Measurements from ENCODE around the gene ZMYND8.
"Not testable (repeated sequence)": the region's sequence is repeated elsewhere in the genome, so short reads cannot be mapped to it uniquely, and the experiment has no call there.

ZMYND8 gene

DNA sequence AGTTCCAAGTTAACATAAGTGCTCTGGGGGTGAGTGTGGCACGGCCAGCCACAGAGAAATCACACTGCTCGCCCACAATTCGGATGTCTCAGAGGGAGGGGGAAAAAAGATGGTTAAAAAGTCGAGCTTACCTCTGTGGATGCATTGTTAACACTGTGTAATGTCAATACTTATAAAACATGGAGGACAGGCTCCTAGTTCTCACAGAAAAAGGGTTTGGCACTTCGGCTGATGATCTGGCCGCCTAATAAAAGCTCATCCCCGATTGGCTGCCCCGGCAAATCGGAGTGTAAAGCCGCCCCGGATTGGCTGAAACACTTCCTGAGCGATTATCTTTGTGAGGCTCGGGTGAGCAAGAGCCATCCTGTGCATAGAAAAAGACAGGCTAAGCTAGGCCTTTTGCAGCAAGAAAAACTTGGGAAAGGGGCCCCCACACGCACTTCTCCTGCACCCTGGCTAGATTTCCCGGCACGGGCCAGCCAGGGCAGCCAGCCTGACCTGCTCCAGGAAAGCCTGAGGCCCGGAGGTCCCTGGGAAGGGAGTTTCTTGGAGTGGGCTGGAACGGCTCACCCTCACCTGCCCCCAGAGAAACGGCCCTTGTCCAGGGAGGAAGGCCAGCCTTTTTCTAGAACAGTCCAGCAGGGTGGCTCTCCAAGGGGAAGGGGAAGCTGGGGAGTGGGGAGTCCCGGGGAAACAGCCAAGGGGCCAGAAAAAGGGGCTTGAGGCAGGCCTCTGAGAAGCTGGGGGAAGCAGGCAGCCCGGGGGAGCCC is at the start of gene ZMYND8:
ZMYND8 (minus strand) TSS at position 174 of the 770 bp plus-strand sequence; CDS start at position 145, 29 bp downstream.
- DNase-seq, result peak; percentile 93

DNA sequence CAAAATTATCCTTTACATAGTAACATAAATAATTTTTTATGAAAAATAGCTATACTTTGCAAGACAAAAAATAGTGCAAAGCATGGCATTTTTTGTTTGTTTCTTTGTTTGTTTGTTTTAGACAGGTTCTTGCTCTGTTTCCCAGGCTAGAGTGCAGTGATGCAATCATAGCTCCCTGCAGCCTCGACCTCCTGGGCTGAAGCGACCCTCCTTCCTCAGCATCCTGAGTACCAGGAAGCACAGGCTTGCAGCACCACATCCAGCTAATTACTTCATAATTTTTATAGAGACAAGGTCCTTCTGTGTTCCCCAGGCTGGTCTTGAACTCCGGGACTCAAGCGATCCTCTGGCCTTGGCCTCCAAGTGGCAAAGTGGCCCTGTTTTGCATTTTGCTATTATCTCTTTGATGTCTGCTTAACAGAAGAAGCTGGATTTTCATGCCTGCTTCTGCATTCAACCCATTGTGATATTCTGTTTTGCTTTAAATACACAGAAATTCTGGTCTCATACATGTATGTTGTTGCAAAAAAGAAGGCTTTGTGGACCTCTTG is 49.4 kb upstream of the ZMYND8 start:
- no peak for DNase-seq

DNA sequence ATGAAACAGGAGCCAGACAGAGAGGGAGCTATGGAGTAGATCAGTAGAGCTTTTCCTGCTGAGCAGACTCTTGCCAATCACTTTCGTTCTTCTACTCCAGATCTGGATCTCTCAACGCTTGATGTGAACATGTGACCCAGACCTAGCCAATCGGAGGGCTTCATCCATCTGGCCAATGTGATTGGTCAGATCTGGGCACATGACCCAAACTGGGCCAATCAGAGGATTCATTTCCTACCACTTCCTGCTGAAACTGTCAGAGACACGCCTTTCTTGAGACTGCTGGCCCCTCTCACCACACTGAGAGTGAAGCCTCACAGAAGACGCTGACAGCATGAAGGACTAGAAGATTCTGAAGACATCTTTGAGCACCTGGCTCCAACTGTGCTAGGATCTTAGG is 44.2 kb upstream of the ZMYND8 start:
- DNase-seq, result no peak

DNA sequence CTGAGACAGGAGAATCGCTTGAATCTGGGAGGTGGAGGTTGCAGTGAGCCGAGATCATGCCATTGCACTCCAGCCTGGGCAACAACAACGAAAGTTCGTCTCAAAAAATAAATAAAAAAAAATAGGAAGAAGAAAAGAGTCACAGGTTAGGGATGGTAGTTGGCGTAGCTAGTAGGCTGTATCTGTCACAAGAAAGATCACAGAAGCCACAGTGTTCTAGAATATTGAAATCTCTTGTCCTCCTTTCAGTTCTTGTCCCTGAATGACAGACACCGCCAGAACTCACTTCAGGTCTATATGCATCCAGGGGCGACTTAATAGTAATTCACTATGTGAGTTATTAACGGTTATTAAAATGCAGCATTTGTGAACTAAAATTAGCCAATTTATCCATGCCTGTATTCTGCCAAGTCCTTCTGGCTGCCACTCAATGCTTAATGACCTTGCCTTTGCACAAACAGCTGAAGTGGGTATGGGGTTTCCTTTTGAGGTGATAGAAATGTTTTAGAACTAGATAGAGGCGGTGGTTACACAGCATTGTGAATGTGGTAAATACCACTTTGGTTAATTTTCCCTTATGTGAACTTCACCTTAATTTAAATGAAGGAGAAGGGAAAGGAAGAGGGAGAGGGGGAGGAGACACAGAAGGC is 41.3 kb upstream of the ZMYND8 start:
- no peak for DNase-seq

DNA sequence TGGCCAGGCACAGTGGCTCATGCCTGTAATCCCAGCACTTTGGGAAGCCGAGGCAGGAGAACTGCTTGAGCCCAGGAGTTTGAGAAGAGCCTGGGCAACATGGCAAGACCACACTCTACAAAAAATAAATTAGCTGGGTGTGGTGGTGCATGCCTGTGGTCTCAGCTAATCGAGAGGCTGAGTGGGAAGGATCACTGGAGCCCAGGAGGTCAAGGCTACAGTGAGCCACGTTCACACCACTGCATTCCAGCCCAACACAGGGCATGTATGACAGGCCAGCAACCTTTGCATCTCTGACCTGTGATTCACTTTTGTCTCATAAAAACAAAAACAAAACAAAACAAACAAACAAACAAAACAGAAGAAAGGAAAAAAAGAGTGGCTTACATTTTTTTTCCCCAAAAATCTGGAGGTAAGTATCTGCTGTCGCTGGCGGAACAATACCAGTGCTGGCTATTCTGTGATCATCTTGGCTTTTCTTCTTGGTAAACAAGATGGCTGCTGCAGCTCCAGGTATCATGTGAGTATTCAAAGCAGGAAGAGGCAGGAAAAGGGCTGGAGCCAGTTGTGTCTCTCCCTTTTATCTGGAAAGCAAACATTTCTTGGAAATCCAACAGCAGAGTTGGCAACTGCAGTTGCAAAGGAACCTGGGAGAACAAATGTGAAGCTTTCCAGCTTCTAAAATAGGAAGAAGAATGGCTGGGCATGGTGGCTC is 40.4 kb upstream of the ZMYND8 start:
- DNase-seq, result no peak

DNA sequence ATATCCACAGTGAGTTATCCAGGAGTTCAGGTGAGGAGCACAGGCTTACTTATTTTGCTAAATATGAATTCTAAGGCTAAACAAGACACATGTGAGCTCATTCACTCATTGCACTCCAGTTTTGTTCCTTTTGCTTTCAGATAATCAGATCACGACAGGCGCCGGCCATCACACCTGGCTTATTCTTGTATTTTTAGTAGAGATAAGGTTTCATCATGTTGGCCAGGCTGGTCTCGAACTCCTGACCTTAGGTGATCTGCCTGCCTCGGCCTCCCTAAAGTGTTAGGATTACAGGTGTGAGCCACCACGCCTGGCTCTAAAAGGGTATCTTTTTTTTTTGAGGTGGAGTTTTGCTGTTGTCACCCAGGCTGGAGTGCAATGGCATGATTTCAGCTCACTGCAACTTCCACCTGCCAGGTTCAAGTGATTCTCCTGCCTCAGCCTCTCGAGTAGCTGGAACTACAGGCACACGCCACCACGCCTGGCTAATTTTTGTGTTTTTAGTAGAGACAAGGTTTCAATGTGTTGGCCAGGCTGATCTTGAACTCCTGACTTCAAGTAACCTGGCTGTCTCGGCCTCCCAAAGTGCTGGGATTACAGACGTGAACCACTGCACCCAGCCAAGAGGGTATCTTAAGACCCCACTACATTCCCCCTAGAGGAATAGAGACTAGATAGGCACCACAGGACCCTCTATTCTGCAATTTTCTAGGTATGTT is 37.5 kb upstream of the ZMYND8 start:
- not testable (repeated sequence) for DNase-seq

DNA sequence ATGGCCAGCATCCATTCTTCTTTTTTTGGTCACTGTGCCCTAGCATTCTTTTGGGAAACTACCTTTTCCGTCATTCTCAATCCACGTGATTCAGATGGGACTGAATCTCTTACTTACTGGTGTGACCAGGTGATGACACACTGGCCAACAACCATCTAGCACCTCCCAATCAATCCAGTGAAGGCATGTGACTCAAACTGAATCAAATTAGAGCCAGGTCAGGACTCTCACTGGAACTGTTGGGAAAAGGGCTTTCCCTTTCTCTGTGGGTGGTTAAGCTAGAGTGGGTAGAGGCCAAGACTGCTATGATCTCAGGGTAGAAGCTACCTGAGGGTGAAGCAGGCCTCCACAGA is 36.2 kb upstream of the ZMYND8 start:
- DNase-seq, result no peak

DNA sequence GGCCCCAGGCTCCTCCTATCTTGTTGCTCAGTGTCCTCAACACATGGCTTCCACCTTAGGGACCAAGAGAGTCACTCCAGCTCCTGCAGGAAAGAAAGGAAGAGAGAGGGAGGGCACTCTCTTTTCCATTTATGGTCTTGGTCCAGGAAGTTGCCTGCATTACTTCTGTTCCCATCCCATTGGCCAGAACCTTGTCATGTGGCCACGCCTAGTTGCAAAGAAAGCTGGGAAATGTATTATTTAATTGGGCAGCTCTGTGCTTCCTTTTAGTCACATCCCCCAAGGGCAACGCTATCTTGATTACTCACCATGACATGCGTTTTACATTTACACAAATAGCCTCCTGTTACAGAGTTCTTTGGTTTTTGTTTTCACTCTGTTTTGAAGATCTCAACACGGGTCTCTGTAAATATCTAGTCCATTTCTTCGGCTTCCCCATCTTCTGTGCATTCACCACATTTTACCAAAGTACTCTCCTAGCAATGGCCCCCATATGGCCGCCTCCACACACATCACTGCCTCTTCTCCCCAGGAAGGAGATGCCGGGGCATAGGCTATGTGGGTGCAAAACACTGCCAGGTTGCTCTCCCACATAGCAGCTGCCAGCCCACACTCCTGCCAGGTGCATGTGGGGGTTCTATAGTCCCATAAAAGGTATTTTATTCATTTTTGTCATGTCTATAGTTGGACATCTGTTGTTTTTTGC is 35.7 kb upstream of the ZMYND8 start:
- peak; percentile 19 for DNase-seq

DNA sequence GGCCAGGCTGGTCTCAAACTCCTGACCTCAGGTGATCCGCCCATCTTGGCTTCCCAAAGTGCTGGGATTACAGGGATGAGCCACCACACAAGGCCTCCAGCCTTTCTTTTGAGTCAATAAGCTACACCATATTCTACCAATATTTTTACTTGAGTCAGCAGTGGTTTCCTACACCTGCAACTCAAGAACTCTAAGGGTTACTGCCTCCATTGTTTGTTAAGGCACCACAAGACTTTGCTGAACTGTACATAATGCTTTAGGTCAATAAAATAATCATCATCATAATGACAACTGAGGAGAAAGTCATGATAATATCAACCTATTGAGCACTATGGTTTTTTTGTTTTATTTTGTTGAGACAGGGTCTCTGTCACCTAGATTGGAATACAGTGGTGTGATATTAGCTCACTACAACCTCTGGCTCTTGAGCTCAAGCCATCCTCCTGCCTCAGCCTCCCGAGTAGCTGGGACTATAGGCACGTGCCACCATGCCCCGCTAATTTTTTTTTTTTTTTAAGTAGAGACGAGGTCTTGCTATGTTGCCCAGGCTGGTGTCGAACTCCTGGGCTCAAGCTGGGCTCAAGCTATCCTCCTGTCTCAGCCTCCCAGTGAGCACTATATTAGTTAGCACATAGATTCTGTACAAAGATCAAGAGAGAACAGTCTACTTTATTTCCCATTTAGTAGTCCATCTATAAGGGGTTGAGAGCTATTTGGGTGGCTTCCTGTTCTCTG is 34.9 kb upstream of the ZMYND8 start:
- DNase-seq, result no peak

DNA sequence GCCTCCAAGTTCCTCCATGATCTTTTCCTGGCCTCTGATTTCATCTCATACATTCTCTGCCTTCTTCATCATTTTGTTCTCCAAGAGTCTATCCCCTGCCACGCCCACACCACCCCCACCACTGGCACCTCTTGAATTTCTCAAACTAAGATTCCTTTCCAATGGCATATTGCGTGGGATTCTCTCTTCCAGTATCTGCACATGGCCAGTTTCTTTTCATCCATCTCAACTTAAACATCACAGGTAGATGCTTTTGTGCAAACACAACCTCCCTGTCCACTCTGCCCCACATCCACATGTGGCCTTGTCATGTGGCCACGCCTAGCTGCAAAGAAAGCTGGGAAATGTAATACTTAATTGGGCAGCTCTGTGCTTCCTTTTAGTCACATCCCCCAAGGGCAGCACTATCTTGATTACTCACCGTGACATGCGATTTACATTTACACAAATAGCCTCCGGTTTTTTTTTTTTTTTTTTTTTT is 33.4 kb upstream of the ZMYND8 start:
- peak; percentile 51 for DNase-seq

DNA sequence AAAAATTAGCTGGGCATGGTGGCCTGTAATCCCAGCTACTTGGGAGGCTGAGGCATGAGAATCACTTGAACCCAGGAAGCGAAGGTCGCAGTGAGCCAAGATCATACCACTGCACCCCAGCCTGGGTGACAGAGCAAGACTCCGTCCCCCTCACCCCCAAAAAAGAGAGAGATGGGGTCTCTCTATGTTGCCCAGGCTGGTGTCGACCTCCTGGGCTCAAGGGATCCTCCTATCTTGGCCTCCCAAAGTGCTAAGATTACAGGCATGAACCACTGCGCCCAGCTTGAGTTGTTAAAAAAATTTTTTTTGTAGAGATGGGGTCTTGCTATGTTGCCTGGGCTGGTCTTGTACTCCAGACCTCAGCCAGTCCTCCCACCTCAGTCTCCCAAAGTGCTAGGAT is 29.5 kb upstream of the ZMYND8 start:
- not testable (repeated sequence) for DNase-seq

DNA sequence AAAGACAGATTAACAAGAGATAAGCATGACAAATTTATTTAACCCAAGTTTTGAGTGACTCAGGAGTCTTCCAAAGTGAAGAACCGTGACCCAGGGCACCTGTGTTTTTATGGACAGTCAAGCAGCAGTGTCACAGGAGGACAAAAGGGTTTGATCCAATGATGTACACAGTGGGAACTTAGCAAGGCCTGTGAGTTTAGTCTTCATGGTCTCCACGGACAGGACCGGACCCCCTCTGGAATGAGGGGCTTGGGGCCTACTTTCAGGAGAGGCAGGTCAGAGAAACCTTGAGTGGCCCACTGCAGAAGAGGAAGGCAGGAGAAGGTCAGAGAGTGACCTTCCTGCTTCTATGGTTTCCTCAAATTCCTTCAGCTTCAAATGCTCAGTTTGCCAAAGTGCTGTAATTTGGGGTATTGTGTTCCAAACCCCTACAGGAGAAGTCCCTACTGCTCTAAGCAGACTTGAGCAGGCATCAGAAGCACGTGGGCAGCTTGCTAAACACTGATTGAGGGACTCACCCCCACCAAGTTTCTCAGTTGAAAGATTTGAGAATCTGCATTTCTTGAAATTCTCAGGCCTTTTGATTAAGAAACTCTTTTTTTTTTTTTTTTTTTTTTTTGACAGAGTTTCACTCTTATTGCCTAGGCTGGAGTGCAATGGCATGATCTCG is 26.4 kb upstream of the ZMYND8 start:
- no peak for DNase-seq

DNA sequence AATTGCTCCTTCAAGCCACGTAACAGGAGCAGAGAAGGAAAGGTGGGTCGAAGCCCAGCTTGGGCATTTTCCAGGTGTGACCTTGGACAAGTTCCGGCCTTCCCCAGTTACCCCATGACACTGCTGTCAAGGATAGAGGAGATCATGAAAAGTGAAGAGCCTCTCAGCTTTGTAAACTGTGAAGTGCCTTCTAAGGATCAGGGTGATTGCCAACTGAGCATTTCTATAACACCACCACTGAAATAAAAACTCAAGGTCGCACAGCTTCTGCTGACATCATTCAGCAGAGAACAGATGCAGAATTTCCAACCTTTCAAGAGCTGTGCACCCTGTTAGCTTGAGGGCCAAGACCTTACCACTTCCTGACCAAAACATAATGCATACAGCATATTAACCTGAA is 24.0 kb upstream of the ZMYND8 start:
- DNase-seq, result no peak

DNA sequence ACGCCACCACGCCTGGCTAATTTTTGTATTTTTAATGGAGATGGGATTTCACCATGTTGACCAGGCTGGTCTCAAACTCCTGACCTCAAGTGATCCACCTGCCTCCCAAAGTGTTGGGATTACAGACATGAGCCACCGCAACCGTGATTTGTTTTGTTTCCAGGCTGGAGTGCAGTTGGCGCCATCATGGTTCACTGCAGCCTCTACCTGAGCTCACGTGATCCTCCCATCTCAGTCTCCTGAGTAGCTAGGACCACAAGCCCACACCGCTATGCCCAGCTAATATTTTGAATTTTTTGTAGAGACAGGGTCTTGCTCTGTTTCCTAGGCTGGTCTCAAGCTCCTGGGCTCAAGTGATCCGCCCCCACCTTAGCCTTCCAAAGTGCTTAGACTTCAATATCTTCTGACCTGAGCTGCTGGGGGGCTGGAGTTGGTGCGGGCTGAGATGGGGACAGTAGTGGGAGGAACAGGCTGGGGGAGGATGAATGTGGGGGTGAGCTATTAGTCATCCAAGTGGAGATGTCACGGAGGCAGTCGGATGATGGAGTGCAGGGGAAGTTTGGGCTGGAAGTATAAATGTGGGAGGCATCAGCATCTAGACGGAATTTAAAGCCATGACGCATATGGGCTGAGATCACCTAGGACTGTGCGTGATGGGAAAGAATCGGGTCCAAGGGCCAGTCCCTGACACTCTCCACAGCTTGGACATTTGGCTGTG is 23.1 kb upstream of the ZMYND8 start:
- DNase-seq, result no peak

DNA sequence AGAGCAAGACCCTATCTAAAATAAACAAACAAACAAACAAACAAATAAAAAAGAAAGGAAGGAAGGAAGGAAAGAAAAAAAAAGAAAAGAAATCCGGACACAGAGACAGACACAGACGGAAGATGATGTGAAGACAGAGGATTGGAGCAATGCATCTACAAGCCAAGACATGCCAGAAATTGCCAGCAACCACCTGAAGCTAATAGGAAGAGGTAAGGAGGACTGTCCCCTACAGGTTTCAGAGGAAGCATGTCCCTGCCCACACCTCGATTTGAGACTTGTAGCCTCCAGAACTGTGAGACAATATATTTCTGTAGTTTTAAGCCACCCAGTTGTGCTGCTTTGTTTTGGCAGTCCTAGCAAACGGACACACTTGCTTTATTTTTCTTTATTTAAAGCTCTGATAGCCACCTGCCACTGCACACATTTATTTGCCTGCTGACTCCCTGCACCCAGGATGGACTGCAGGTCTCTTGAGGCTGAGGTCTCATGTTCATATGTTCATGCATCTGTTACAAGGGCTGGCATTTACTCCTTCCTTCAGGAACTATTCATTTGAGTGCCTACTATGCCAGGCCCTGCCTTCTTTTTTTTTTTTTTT is 20.7 kb upstream of the ZMYND8 start:
- DNase-seq, result no peak

DNA sequence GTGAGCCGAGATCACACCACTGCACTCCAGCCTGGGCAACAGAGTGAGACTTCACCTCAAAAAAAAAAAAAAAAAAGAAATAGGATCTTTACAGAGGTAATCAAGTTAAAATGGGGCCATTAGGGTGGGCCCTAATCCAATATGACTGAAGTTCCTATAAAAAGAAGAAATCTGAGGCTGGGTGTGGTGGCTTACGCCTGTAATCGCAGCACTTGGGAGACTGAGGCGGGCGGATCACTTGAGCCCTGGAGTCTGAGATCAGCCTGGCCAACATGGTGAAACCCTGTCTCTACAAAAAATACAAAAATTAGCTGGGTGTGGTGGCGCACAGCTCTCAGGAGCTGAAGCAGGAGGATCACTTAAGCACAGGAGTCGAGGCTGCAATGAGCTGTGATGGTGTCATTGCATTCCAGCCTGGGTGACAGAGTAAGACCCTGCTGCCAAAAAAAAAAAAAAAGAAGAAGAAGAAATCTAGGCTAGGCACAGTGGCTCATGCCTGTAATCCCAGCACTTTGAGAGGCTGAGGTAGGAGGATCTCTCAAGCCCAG is 19.7 kb upstream of the ZMYND8 start:
- DNase-seq, result not testable (repeated sequence)

DNA sequence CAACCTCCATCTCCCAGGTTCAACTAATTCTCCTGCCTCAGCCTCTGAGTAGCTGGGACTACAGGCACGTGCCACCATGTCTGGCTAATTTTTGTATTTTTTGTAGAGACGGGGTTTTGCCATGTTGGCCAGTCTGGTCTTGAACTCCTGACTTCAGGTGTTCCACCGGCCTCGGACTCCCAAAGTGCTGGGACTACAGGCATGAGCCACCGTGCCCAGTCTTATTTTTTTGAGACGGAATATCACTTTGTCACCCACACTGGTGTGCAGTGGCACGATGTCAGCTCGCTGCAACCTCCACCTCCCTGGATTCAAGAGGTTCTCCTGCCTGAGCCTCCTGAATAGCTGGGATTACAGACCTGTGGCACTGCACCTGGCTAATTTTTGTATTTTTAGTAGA is 17.6 kb upstream of the ZMYND8 start:
- DNase-seq, result not testable (repeated sequence)

DNA sequence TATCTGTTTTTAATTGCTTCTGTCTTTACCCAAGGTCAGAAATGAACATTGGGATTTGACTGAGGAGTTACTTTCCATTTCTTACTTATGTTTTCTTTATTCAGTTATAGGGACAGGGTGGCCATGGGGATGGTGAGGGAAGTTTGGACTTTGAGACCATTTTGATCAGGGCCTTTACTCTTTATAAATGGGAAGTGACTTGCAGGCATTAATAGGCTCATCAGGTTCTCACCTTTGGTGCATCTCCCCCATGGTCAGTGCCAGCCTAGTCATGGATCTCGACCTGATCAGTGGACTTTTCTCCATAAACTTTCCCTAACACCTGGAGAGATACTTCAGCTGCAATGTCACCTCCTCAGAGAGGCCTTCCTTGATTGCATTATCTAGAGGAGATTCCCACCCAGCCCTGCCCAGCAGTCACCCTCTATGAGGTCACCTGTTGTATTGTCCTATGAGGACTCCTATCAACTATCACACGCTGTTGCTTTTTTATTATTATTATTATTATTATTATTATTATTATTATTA is 16.8 kb upstream of the ZMYND8 start:
- no peak for DNase-seq

All from NCI-H526 treated with DMSO at 0.1 percent for 48 hours (cell line).